Prostate gland (tissue), 2 donors: ENCODE data around the gene TSSC4. TPM values are rescaled to one million over a fixed set of nuclear protein-coding genes. Genes with fewer than 3 reads are reported as not detected.

ENCODE experiments used
- DNase-seq: peaks from one replicate; pipeline ENCODE4 v3.0.0-alpha.2; 2019; ENCODE audit warnings: low spot score
- H3K27ac ChIP-seq, 2 donors: fragments of 200-600 bp; sonication (generic); 2 replicates each; pipeline ENCODE4 v1.5.1; 2017 to 2019
- H3K27me3 ChIP-seq: fragments of 200-600 bp; sonication (generic); replicated peaks from 2 replicates; pipeline ENCODE4 v1.5.1; 2019; ENCODE audit not compliant: insufficient read depth
- H3K36me3 ChIP-seq, 2 donors: fragments of 200-600 bp; sonication (generic); 1 replicate in 1 of 2; 2 replicates in 1 of 2; pipeline versions ENCODE4 v1.5.1 to v1.8.1; 2017 to 2019
- H3K4me1 ChIP-seq: fragments of 200-600 bp; sonication (generic); replicated peaks from 2 replicates; pipeline ENCODE4 v1.5.1; 2019
- H3K4me3 ChIP-seq, 2 donors: fragments of 200-600 bp; sonication (generic); 2 replicates each; pipeline ENCODE4 v1.5.1; 2017 to 2019
- H3K9me3 ChIP-seq: fragments of 200-600 bp; sonication (generic); 2 replicates; pipeline ENCODE4 v1.5.1; 2017
- POLR2A ChIP-seq: fragments of 450-650 bp; IDR thresholded peaks from one replicate; pipeline ENCODE4 v1.6.1; 2016; ENCODE audit warnings: antibody characterized with exemption, mild to moderate bottlenecking
- POLR2AphosphoS5 ChIP-seq: sonication (generic); formaldehyde crosslinking; IDR thresholded peaks from one replicate; pipeline ENCODE4 v1.6.1; 2017; ENCODE audit warnings: antibody characterized with exemption
- WGBS: methylation state at CpG from one replicate; pipeline ENCODE4 v1.1.5; 2018; 5-methylcytosine and 5-hydroxymethylcytosine counted together
- intact Hi-C: fragments of 100-400 bp; cut with DNase I; formaldehyde crosslinking; loops from one replicate; pipeline ENCODE4 v1.14.2; 2022
- total RNA-seq, 2 donors: library from RNA; depleted of rRNA; stranded (reverse); fragments of >200 nt; gene quantifications; one replicate each; pipeline ENCODE4 v1.1.0, GENCODE V29; 2016
- TF ChIP-seq, protein P1 (sequence below), 4 experiments: fragments of 200-600 bp in 2 of 4; fragments of 450-650 bp in 2 of 4; sonication (generic) in 2 of 4; IDR thresholded peaks; 1 replicate in 3 of 4; 2 replicates in 1 of 4; pipeline ENCODE4 v1.5.1; 2016 to 2019; ENCODE audit warnings: antibody characterized with exemption in 4 of 4, mild to moderate bottlenecking in 2 of 4, moderate library complexity in 2 of 4

The TSSC4 gene
- total RNA-seq, 2 donors from 2014 or later: 40.4 to 71.1 TPM

DNA sequence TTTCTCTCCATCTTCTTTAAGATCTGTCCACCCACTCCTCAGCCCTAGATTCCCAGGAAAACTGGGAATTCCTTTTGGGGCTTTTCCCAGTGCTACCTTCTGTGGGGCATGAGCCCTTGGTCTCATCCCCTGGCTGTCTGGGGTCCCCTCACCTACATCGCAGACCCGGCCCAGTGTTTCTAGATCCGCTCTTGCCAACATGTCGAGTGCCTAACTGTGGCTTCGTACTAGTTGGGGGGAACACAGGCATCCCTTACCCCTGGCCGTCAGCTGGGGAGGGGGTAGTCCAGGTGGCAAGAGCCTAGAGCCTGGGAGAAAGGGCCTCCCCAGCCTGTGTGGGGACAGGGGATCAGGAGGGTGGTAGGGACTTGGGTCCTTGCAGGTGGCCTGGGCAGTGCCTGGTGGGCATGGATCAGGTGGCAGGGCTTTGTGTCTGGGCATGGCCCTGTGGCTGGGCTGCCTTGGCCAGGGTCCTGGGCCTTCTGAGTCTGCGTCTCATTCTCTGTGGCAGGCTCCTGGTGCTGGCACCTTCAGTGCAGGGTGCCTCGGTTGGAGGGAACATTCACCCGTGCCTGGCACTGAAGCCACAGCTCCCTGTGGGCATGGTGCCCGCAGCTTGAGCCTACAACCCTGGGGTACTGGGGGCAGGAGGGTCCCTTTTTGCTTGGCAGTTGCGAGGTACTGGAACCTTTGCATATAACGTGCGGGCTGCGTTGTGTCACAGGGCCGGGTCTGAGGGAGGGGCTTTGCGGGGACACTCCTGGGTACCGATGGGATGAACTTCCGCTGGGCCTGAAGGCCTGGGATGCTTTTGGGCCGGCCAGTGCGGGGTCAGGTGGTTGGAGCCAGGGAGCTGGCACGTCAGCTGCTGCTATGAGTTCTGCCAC, 48.4 kb downstream of the TSSC4 start:
- no peaks in the 10 kb centered on the region for H3K9me3 ChIP-seq
- 96% methylated on average over 20 of the region's 21 CpGs for WGBS
- H3K4me1 ChIP-seq: no peaks in the 10 kb centered on the region
- no peak overlapping the region for H3K4me3 ChIP-seq
- DNase-seq: no peak
- H3K36me3 ChIP-seq: no peaks in the 10 kb centered on the region
- intact Hi-C loops: no loop called here
- no peaks in the 10 kb centered on the region for H3K27me3 ChIP-seq
- TF ChIP-seq POLR2AphosphoS5 (no peak), POLR2A (no peak)
- TF ChIP-seq, protein P1, sequence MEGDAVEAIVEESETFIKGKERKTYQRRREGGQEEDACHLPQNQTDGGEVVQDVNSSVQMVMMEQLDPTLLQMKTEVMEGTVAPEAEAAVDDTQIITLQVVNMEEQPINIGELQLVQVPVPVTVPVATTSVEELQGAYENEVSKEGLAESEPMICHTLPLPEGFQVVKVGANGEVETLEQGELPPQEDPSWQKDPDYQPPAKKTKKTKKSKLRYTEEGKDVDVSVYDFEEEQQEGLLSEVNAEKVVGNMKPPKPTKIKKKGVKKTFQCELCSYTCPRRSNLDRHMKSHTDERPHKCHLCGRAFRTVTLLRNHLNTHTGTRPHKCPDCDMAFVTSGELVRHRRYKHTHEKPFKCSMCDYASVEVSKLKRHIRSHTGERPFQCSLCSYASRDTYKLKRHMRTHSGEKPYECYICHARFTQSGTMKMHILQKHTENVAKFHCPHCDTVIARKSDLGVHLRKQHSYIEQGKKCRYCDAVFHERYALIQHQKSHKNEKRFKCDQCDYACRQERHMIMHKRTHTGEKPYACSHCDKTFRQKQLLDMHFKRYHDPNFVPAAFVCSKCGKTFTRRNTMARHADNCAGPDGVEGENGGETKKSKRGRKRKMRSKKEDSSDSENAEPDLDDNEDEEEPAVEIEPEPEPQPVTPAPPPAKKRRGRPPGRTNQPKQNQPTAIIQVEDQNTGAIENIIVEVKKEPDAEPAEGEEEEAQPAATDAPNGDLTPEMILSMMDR (IDR thresholded peaks at IDR 0.05): no peak
- H3K27ac ChIP-seq: no peak overlapping the region

DNA sequence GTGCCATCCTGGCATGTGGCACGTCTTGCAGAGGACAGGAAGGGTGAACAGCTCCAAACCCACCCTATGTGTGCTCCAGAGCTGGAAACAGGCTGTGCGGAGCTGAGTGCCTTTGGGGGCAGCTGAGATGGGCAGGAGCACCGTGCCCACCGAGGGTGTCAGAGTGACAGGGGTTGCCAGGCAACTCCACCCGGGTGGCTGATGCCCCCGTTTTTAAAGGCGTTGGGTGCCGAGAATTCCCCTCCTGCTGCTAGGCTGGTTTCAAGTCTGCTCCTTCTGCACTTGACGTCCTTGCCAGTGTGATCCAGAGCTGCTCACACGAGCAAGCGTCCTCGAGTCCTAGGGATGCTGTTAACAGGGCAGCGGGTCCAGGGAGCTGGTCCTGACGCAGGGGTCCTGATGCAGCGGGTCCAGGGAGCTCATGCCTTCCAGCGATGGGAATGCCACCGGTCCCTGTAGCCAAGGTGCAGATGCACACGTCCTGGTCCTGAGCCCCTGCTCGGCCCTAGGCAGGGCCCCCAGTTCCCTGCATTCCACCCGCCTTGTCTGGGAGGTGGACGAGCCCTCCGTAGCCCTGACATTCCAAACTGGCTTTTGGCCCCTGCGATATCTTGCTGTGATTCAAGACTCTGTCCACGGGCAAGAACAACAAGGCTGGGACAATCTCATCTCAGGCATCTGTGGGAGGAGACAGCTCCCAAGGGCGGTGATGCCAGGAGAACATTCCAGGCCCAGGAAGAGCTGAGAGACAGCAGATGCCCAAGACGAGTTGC, 49.2 kb downstream of the TSSC4 start:
- Histone ChIP-seq H3K36me3 (no peaks in the 10 kb centered on the region), H3K4me3 (no peak overlapping the region), H3K27ac (no peak overlapping the region), H3K4me1 (no peaks in the 10 kb centered on the region), H3K27me3 (no peaks in the 10 kb centered on the region), H3K9me3 (no peaks in the 10 kb centered on the region)
- intact Hi-C loops: no loop called here
- WGBS: 82% methylated on average over 26 of the region's 26 CpGs
- no peak for TF ChIP-seq POLR2AphosphoS5
- TF ChIP-seq, protein P1 (IDR thresholded peaks at IDR 0.05): no peak
- no peak for TF ChIP-seq POLR2A
- no peak for DNase-seq

DNA sequence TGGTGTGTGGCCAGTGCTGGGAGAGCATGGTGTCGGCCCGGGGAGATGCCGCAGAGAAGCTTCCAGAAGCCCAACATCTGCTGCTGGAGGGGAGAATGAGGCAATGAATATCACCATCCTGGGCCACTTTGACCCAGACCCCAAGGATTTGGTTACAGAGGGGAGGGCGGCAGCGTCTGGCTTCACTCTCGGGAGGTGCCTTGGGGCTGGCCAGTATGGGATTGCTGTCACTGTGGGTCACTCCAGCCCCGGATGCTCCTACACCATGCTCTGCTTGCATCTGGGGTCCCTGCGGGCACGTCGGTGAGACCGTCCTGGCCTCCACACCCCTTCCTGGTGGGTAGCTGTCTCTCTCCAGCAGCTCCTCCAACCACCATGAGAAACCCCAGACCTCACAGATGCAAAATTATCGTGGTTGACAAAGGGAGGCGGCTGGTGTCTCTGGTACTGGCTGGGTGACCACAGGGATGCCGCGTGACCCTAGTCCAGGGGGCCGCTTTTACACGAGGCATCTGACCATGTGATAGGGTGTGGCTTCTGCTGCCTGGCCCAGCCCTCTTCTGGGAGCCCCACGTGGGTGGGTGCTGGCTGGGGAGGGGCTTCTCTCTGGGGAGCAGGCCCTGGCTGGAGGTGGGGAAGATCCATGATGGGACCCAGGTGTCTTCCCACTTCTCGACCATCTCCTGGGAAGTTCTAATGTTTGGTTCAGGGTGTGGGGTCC, 49.9 kb downstream of the TSSC4 start:
- no peak for DNase-seq
- no peak for TF ChIP-seq POLR2A
- TF ChIP-seq, protein P1 (IDR thresholded peaks at IDR 0.05): no peak
- TF ChIP-seq POLR2AphosphoS5: no peak
- 88% methylated on average over 19 of the region's 19 CpGs for WGBS
- Histone ChIP-seq H3K4me3 (no peak overlapping the region), H3K9me3 (no peaks in the 10 kb centered on the region), H3K4me1 (no peaks in the 10 kb centered on the region), H3K27ac (no peak overlapping the region), H3K27me3 (no peaks in the 10 kb centered on the region), H3K36me3 (no peaks in the 10 kb centered on the region)
- intact Hi-C loops: no loop called here

DNA sequence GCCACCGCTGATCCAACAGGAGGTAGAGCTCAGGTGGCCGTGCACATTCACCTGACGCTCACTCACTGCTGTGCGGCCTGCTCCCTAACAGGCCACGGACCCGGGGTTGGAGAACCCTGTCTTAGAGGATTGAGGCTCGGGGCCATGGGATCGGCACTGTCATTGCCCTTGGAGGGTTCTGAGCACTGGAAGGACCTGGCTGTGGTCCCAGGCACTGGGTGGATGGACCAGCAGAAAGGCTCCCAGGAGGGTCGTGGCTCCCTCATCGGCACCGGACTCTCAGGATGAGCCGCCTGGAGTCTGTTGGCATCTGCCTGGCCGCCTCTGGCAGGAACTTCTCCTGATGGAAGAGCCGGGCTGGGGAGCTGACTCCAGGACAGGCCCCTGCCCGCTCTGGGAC, 50.8 kb downstream of the TSSC4 start:
- no peaks in the 10 kb centered on the region for H3K4me1 ChIP-seq
- no peaks in the 10 kb centered on the region for H3K9me3 ChIP-seq
- DNase-seq: no peak
- H3K36me3 ChIP-seq: no peaks in the 10 kb centered on the region
- H3K4me3 ChIP-seq: no peak overlapping the region
- TF ChIP-seq, protein P1 (IDR thresholded peaks at IDR 0.05): no peak
- TF ChIP-seq POLR2AphosphoS5 (no peak), POLR2A (no peak)
- 97% methylated on average over 15 of the region's 15 CpGs for WGBS
- H3K27me3 ChIP-seq: no peaks in the 10 kb centered on the region
- no peak overlapping the region for H3K27ac ChIP-seq
- intact Hi-C loops: no loop called here
